HG03103 (cell line): Measurements from ENCODE around the gene CABP4.
"Not testable (repeated sequence)": the region's sequence is repeated elsewhere in the genome, so short reads cannot be mapped to it uniquely, and the experiment has no call there.

ENCODE experiments used
- ATAC-seq: cut with Tn5 transposase; IDR thresholded peaks from one replicate; pipeline ENCODE4 v1.9.1; 2021; ENCODE audit warnings: low read depth; ENCODE audit not compliant: unreplicated experiment

CABP4 gene

GRCh38 chr11:67418476-67419281 is 36.5 kb upstream of the CABP4 start:
- ATAC-seq, result no peak

- ATAC-seq, result no peak
These were observed 35.7 kb upstream of the CABP4 start for GRCh38 chr11:67419325-67420049.

GRCh38 chr11:67420147-67420645 is 35.0 kb upstream of the CABP4 start:
- no peak for ATAC-seq

- ATAC-seq, result peak; percentile 86
These were observed 34.3 kb upstream of the CABP4 start for GRCh38 chr11:67420646-67421429.

GRCh38 chr11:67421430-67422031 is 33.6 kb upstream of the CABP4 start:
- no peak for ATAC-seq

GRCh38 chr11:67422891-67423290 is 32.3 kb upstream of the CABP4 start:
- ATAC-seq, result no peak

GRCh38 chr11:67423466-67423865 is 31.7 kb upstream of the CABP4 start:
- ATAC-seq, result no peak

- ATAC-seq, result no peak
These were observed 31.1 kb upstream of the CABP4 start for GRCh38 chr11:67423891-67424613.

GRCh38 chr11:67427364-67427859 is 27.7 kb upstream of the CABP4 start:
- ATAC-seq, result not testable (repeated sequence)

- no peak for ATAC-seq
These were observed 26.8 kb upstream of the CABP4 start, which contains the start of gene RPS6KB2 for GRCh38 chr11:67428052-67429001. Gene RPS6KB2 (plus strand): TSS chr11:67428494. CDS start chr11:67428546, 52 bp downstream.

GRCh38 chr11:67429038-67429668 is 26.0 kb upstream of the CABP4 start:
- ATAC-seq, result no peak

GRCh38 chr11:67429722-67430121 is 25.4 kb upstream of the CABP4 start:
- no peak for ATAC-seq

GRCh38 chr11:67431346-67432249 is 23.6 kb upstream of the CABP4 start:
- ATAC-seq, result no peak

GRCh38 chr11:67432655-67433349 is 22.4 kb upstream of the CABP4 start:
- no peak for ATAC-seq

GRCh38 chr11:67433536-67434394 is 21.4 kb upstream of the CABP4 start:
- no peak for ATAC-seq
